ENCODE results near the gene AIRE.

AIRE gene

GRCh38 chr21:44306936-44307704, 21.4 kb downstream of the AIRE start:
- Histone ChIP-seq H3K4me2 (ENCODE audit: low read length) (no peak overlapping the region), H3K79me2 (no peaks in the 10 kb centered on the region)

GRCh38 chr21:44310628-44311507, 25.2 kb downstream of the AIRE start:
- TF ChIP-seq CTCF (IDR thresholded peaks at IDR 0.05) = no peak
- no peak overlapping the region for H3K4me2 ChIP-seq (ENCODE audit: low read length)
- H3K36me3 ChIP-seq (ENCODE audit: control insufficient read depth, insufficient read depth, low read length) = no peaks in the 10 kb centered on the region
- H3K27ac ChIP-seq = no peak overlapping the region
- no peaks in the 10 kb centered on the region for H3K27me3 ChIP-seq (ENCODE audit: control insufficient read depth, insufficient read depth, low read length)
- H3K9me3 ChIP-seq (ENCODE audit: control insufficient read depth, low read length) = no peaks in the 10 kb centered on the region
- H2AFZ ChIP-seq = no peak overlapping the region
- H3K4me1 ChIP-seq = no peaks in the 10 kb centered on the region
- H3K9ac ChIP-seq = no peak overlapping the region
- no peaks in the 10 kb centered on the region for H3K79me2 ChIP-seq
- H3K4me3 ChIP-seq (ENCODE audit: low read depth, low read length) = no peak overlapping the region

More at GRCh38 chr21:44306936-44307704, 21.4 kb downstream of the AIRE start:
- no peaks in the 10 kb centered on the region for H3K36me3 ChIP-seq (ENCODE audit: control insufficient read depth, insufficient read depth, low read length)
- H2AFZ ChIP-seq = no peak overlapping the region
- no peak for TF ChIP-seq CTCF (IDR thresholded peaks at IDR 0.05)
- H3K27me3 ChIP-seq (ENCODE audit: control insufficient read depth, insufficient read depth, low read length) = no peaks in the 10 kb centered on the region
- H3K4me1 ChIP-seq = no peaks in the 10 kb centered on the region
- no peak overlapping the region for H3K4me3 ChIP-seq (ENCODE audit: low read depth, low read length)
- no peak overlapping the region for H3K9ac ChIP-seq
- H3K9me3 ChIP-seq (ENCODE audit: control insufficient read depth, low read length) = no peaks in the 10 kb centered on the region
- H3K27ac ChIP-seq = no peak overlapping the region

GRCh38 chr21:44312089-44312488, 26.4 kb downstream of the AIRE start:
- TF ChIP-seq CTCF (IDR thresholded peaks at IDR 0.05) = no peak
- no peaks in the 10 kb centered on the region for H3K27me3 ChIP-seq (ENCODE audit: control insufficient read depth, insufficient read depth, low read length)
- no peaks in the 10 kb centered on the region for H3K9me3 ChIP-seq (ENCODE audit: control insufficient read depth, low read length)
- no peak overlapping the region for H3K27ac ChIP-seq
- no peaks in the 10 kb centered on the region for H3K4me1 ChIP-seq
- H3K4me3 ChIP-seq (ENCODE audit: low read depth, low read length) = no peak overlapping the region
- H2AFZ ChIP-seq = no peak overlapping the region
- H3K4me2 ChIP-seq (ENCODE audit: low read length) = no peak overlapping the region
- H3K36me3 ChIP-seq (ENCODE audit: control insufficient read depth, insufficient read depth, low read length) = no peaks in the 10 kb centered on the region
- H3K9ac ChIP-seq = no peak overlapping the region
- no peaks in the 10 kb centered on the region for H3K79me2 ChIP-seq

- H3K9me3 ChIP-seq (ENCODE audit: control insufficient read depth, low read length) = no peaks in the 10 kb centered on the region
- TF ChIP-seq CTCF (IDR thresholded peaks at IDR 0.05) = no peak
- no peak overlapping the region for H3K4me3 ChIP-seq (ENCODE audit: low read depth, low read length)
- H3K36me3 ChIP-seq (ENCODE audit: control insufficient read depth, insufficient read depth, low read length) = no peaks in the 10 kb centered on the region
- no peak overlapping the region for H2AFZ ChIP-seq
- no peak overlapping the region for H3K4me2 ChIP-seq (ENCODE audit: low read length)
- no peak overlapping the region for H3K9ac ChIP-seq
- no peak overlapping the region for H3K27ac ChIP-seq
- H3K4me1 ChIP-seq = no peaks in the 10 kb centered on the region
- H3K79me2 ChIP-seq = no peaks in the 10 kb centered on the region
- H3K27me3 ChIP-seq (ENCODE audit: control insufficient read depth, insufficient read depth, low read length) = no peaks in the 10 kb centered on the region
These were observed 27.0 kb downstream of the AIRE start for GRCh38 chr21:44312716-44313115.
